Measurements from ENCODE around the gene MDFI.
"Not testable (repeated sequence)": the region's sequence is repeated elsewhere in the genome, so short reads cannot be mapped to it uniquely, and the experiment has no call there.

MDFI gene

GRCh38 chr6:41600499-41601247 lies 37.6 kb upstream of the MDFI start:
- no peak for DNase-seq

- no peak for DNase-seq
Measured at GRCh38 chr6:41601248-41601549, 37.1 kb upstream of the MDFI start.

GRCh38 chr6:41602422-41602743 lies 35.9 kb upstream of the MDFI start:
- no peak for DNase-seq

- peak; percentile 83 for DNase-seq
Measured at GRCh38 chr6:41602864-41603608, 35.2 kb upstream of the MDFI start.

- no peak for DNase-seq
Measured at GRCh38 chr6:41604006-41604405, 34.3 kb upstream of the MDFI start.

GRCh38 chr6:41605649-41606048 lies 32.6 kb upstream of the MDFI start:
- no peak for DNase-seq

- no peak for DNase-seq
Measured at GRCh38 chr6:41607036-41607435, 31.2 kb upstream of the MDFI start.

GRCh38 chr6:41607736-41608135 lies 30.5 kb upstream of the MDFI start:
- no peak for DNase-seq

- no peak for DNase-seq
Measured at GRCh38 chr6:41608443-41609151, 29.7 kb upstream of the MDFI start.

- no peak for DNase-seq
Measured at GRCh38 chr6:41614715-41615114, 23.6 kb upstream of the MDFI start.

GRCh38 chr6:41615311-41615710 lies 23.0 kb upstream of the MDFI start:
- DNase-seq, result no peak

GRCh38 chr6:41618598-41618997 lies 19.7 kb upstream of the MDFI start:
- DNase-seq, result no peak

GRCh38 chr6:41619193-41619592 lies 19.1 kb upstream of the MDFI start:
- not testable (repeated sequence) for DNase-seq

GRCh38 chr6:41621367-41621766 lies 16.9 kb upstream of the MDFI start:
- DNase-seq, result no peak

- no peak for DNase-seq
Measured at GRCh38 chr6:41621802-41622201, 16.5 kb upstream of the MDFI start.

- no peak for DNase-seq
Measured at GRCh38 chr6:41622206-41622988, 15.9 kb upstream of the MDFI start.

- peak; percentile 5 for DNase-seq
Measured at GRCh38 chr6:41623330-41623729, 14.9 kb upstream of the MDFI start.

GRCh38 chr6:41624621-41625380 lies 13.5 kb upstream of the MDFI start:
- no peak for DNase-seq

GRCh38 chr6:41625442-41625841 lies 12.8 kb upstream of the MDFI start:
- DNase-seq, result no peak

- DNase-seq, result no peak
Measured at GRCh38 chr6:41626022-41626421, 12.2 kb upstream of the MDFI start.

- DNase-seq, result no peak
Measured at GRCh38 chr6:41626917-41627316, 11.4 kb upstream of the MDFI start.

- DNase-seq, result no peak
Measured at GRCh38 chr6:41629128-41629527, 9.1 kb upstream of the MDFI start.
